ENCODE results near the gene FAM200C. TPM values are rescaled to one million over a fixed set of nuclear protein-coding genes. Genes with fewer than 3 reads are reported as not detected.

The FAM200C gene
- total and polyA plus RNA-seq, 2 of the 8 experiments (the other 6 are each of a cell fraction or from before 2014, with no cell fraction given): 2.6 to 7.3 TPM

- peaks cover 3% of the 10 kb centered on the region for H3K23me2 ChIP-seq (ENCODE audit: low read depth, low read length)
- DNase-seq (ENCODE audit: low read depth in 1 of 2, low spot score in 2 of 2) (no peak), FAIRE-seq (no peak)
- H4K91ac ChIP-seq (replicated peaks; ENCODE audit: insufficient read length, low read length): no peak overlapping the region
- no peak overlapping the region for H2AK5ac ChIP-seq (ENCODE audit: low read depth, low read length)
- H3K9me3 ChIP-seq (ENCODE audit: insufficient read depth in 2 of 2, low read depth in 1 of 2, low read length in 1 of 2): no peaks in the 10 kb centered on the region
- no peak overlapping the region for H2BK12ac ChIP-seq (ENCODE audit: low read depth, low read length)
- ChIA-PET POLR2A (ENCODE audit: partially characterized antibody) (interaction anchor here (0.7 to 1.6 kb wide), 2 partner anchors 16 to 58 kb away, joined by 3 to 4 read pairs; no protein-coding TSS in a partner anchor), CTCF (ENCODE audit: partially characterized antibody) (interaction anchor here (0.7 to 1.2 kb wide), 5 partner anchors 33 to 314 kb away, joined by 3 read pairs; no protein-coding TSS in a partner anchor)
- H4K8ac ChIP-seq (ENCODE audit: extremely low read depth, insufficient read depth, low read length): no peak overlapping the region
- no peak overlapping the region for H2BK5ac ChIP-seq (ENCODE audit: low read depth, low read length)
- H3K79me2 ChIP-seq (ENCODE audit: control insufficient read depth in 1 of 2, insufficient read depth in 2 of 2, low read length in 2 of 2): peaks cover 0 to 21% of the 10 kb centered on the region in 2 experiments; a peak in 2 of 4 replicates
- H3K9ac ChIP-seq (replicated peaks in 1 of 4; ENCODE audit: extremely low read depth in 1 of 4, low read depth in 3 of 4, low read length in 3 of 4): no peak overlapping the region
- no peak overlapping the region for H3K4ac ChIP-seq (replicated peaks; ENCODE audit: insufficient read length, low read depth, low read length)
- peaks cover 0 to 5% (median 0%) of the 10 kb centered on the region in 4 experiments; a peak in 3 of 7 replicates for H3K4me1 ChIP-seq (replicated peaks in 1 of 4; ENCODE audit: control insufficient read depth in 3 of 4, insufficient read depth in 4 of 4, low read length in 3 of 4)
- H3K4me2 ChIP-seq (ENCODE audit: insufficient read depth in 1 of 2, low read depth in 2 of 2, low read length in 2 of 2): no peak overlapping the region
- H3K4me3 ChIP-seq (ENCODE audit: extremely low read depth in 1 of 4, insufficient read depth in 2 of 4, low read depth in 3 of 4, low read length in 4 of 4): no peak overlapping the region
- no peak overlapping the region for H3K23ac ChIP-seq (ENCODE audit: insufficient read length)
- H4K5ac ChIP-seq (ENCODE audit: insufficient read length, low read depth, low read length): no peak overlapping the region
- no peak overlapping the region for H2AFZ ChIP-seq (ENCODE audit: low read length)
- no peak overlapping the region for H2BK20ac ChIP-seq (ENCODE audit: low read length)
- H3K36me3 ChIP-seq (ENCODE audit: control insufficient read depth in 2 of 4, insufficient read depth in 4 of 4, low read length in 3 of 4): peaks cover 0 to 2% (median 0%) of the 10 kb centered on the region in 4 experiments; a peak in 1 of 8 replicates
- no peak overlapping the region for H3K14ac ChIP-seq (ENCODE audit: insufficient read length)
- H3K27me3 ChIP-seq (replicated peaks in 1 of 4; ENCODE audit: control insufficient read depth in 3 of 4, extremely low read depth in 1 of 4, insufficient read depth in 3 of 4, low read length in 3 of 4): no peaks in the 10 kb centered on the region
- H4K20me1 ChIP-seq (replicated peaks in 1 of 2; ENCODE audit: control insufficient read depth in 1 of 2, insufficient read depth in 2 of 2, low read length in 2 of 2): peaks cover 0 to 2% of the 10 kb centered on the region in 2 experiments
- no peak overlapping the region for H3K27ac ChIP-seq (ENCODE audit: low read depth, low read length)
- WGBS, 2 experiments (ENCODE audit: extremely low coverage in 1 of 2, insufficient coverage in 1 of 2, insufficient read length in 1 of 2, insufficient replicate concordance in 2 of 2, low coverage in 1 of 2, low lambda C conversion rate in 2 of 2, missing lambda C conversion rate in 1 of 2): 92% methylated on average over 7 of the region's 7 CpGs; no CpG with 5 or more reads in 1 of the 2 experiments
- H3K18ac ChIP-seq (ENCODE audit: extremely low read depth, low read length): no peak overlapping the region
- no peak overlapping the region for H2BK15ac ChIP-seq (ENCODE audit: low read length)
- H3K56ac ChIP-seq (replicated peaks; ENCODE audit: insufficient read length, low read depth, low read length): no peak overlapping the region
- H3K79me1 ChIP-seq (ENCODE audit: low read depth, low read length): no peaks in the 10 kb centered on the region
- H2BK120ac ChIP-seq (replicated peaks; ENCODE audit: low read depth, low read length): no peak overlapping the region
- no peak for TF ChIP-seq E2F6 (IDR thresholded peaks at IDR 0.05)
- no peak for TF ChIP-seq SP4 (IDR thresholded peaks at IDR 0.05; ENCODE audit: low read length)
- TF ChIP-seq TAF1 (IDR thresholded peaks at IDR 0.05; ENCODE audit: low read depth, low read length): no peak
- TF ChIP-seq CHD2 (IDR thresholded peaks at IDR 0.05; ENCODE audit: low read length): no peak
- no peak for TF ChIP-seq USF2 (IDR thresholded peaks at IDR 0.05; ENCODE audit: low read length)
- no peak for TF ChIP-seq MAX (IDR thresholded peaks at IDR 0.05)
- no peak for TF ChIP-seq NANOG (IDR thresholded peaks at IDR 0.05; ENCODE audit: insufficient read depth, low read depth, low read length, poor library complexity, severe bottlenecking)
Measured at GRCh38 chr5:160395111-160395510, 4.7 kb downstream of the FAM200C start.

All from H1 (cell line).